Activated T-helper 2 cell treated with anti-CD3 and anti-CD28 coated beads, Interferon-gamma antibody, Interleukin-2, Interleukin-4, amounts not matched to agents 10 μg/mL and 5 μg/mL and 100 μg/mL, durations not matched to agents 14 hours and 24 hours and 36 hours (primary cell): ENCODE measurements around the gene HSPB8. TPM values are rescaled to one million over a fixed set of nuclear protein-coding genes. Genes with fewer than 3 reads are reported as not detected.
A peak's percentile ranks its signal among the peaks of the same experiment; 100 is the strongest.

ENCODE experiments used
- DNase-seq: peaks from one replicate; pipeline ENCODE4 v3.0.0; 2021; ENCODE audit warnings: low spot score
- H3K27ac Mint-ChIP-seq: one replicate; pipeline ENCODE4 v1.8.0; 2021; ENCODE audit warnings: mixed read lengths
- H3K27me3 Mint-ChIP-seq: one replicate; pipeline ENCODE4 v1.8.0; 2021; ENCODE audit warnings: low read depth, mixed read lengths
- H3K36me3 Mint-ChIP-seq: one replicate; pipeline ENCODE4 v1.8.0; 2021; ENCODE audit warnings: low read depth, mixed read lengths
- H3K4me1 Mint-ChIP-seq: one replicate; pipeline ENCODE4 v1.8.0; 2021; ENCODE audit warnings: low read depth, mixed read lengths
- H3K4me3 Mint-ChIP-seq: one replicate; pipeline ENCODE4 v1.8.0; 2021; ENCODE audit warnings: low read depth, mild to moderate bottlenecking, moderate library complexity, mixed read lengths
- H3K9me3 Mint-ChIP-seq: one replicate; pipeline ENCODE4 v1.8.0; 2021; ENCODE audit warnings: mixed read lengths
- intact Hi-C: fragments of 100-400 bp; cut with micrococcal nuclease; formaldehyde crosslinking; loops from one replicate; pipeline ENCODE4 v1.15.1; 2023
- total RNA-seq: library from RNA; stranded (reverse); gene quantifications from 2 replicates; pipeline ENCODE4 v1.2.3, GENCODE V29; 2022

The HSPB8 gene, protein sequence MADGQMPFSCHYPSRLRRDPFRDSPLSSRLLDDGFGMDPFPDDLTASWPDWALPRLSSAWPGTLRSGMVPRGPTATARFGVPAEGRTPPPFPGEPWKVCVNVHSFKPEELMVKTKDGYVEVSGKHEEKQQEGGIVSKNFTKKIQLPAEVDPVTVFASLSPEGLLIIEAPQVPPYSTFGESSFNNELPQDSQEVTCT
- not detected in 2 replicates for total RNA-seq

DNA sequence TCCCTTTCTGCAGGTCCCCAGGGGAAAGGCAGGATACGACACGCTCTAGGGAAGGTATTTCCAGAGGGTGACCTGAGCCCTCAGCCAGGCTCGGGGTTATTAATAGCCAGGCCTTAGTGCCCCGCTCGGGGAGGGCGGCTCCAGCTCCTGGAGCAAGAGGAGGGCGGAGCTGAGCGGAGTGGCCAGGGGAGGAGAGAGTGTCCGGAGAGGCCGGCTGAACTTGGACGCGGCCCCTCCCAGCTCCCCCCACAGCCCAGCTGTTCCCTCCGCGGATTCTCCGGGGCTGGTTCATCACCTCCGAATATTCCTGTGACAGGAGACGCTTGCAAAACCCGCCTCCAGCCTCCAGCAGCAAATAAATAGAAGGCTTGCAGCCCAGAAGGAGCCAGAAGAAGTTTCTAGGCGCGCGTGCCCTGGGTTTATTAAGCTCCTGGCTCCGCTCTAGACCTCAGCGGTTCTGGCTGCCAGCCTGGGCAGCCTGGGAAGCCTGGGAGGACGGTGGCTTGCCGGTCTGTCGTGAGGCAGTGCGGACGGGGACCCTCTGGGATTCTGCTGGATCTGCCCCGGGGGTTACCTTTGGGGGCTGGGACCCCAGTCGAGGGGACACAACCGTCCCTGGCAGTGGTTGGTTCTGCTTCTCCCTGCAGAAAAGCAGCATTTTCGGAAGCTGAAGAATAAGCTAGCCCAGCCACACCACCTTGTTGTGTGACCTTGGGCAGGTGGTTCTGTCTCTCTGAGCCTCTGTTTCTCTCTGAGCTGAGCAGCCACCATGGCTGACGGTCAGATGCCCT, at the start of gene HSPB8:
TSS of gene HSPB8 (plus strand) at position 388 of the 791 bp plus-strand sequence. CDS start at position 770, 382 bp downstream.
- Mint-ChIP-seq H3K9me3 (no peaks in the 10 kb centered on the region), H3K4me3 (no peak within 1 kb of the TSS), H3K27ac (no peak within 1 kb of the TSS), H3K27me3 (peaks cover 3% of the 10 kb centered on the region), H3K36me3 (no peaks in the 10 kb centered on the region), H3K4me1 (no peaks in the 10 kb centered on the region)
- intact Hi-C loops, result no loop called here
- DNase-seq, result no peak

DNA sequence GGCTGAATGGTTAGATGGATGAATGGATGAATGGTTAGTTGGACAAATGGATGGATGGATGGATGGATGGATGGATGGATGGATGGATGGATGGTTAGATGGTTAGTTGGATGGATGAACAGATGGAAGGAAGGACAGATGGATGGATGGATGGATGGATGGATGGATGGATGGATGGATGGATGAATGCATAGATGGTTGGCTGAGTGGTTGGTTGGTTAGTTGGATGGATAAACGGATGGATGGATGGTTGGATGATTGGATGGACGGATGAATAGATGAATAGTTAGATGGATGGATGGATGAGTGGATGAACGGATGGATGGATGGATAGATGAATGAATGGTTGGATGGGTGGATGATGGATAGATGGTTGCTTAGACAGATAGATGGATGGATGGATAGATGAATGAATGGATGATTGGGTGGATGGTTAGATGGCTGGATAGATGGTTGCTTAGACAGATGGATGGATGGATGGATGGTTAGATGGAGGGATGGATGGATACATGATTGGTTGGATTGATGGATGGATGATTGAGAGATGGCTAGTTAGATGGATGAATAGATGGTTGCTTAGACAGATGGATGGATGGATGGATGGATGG, 48.8 kb upstream of the HSPB8 start:
- intact Hi-C loops, result no loop called here
- Mint-ChIP-seq H3K4me1 (no peaks in the 10 kb centered on the region), H3K9me3 (peaks cover 9% of the 10 kb centered on the region), H3K36me3 (no peaks in the 10 kb centered on the region), H3K4me3 (no peak overlapping the region), H3K27ac (no peak overlapping the region), H3K27me3 (no peaks in the 10 kb centered on the region)
- no peak for DNase-seq

DNA sequence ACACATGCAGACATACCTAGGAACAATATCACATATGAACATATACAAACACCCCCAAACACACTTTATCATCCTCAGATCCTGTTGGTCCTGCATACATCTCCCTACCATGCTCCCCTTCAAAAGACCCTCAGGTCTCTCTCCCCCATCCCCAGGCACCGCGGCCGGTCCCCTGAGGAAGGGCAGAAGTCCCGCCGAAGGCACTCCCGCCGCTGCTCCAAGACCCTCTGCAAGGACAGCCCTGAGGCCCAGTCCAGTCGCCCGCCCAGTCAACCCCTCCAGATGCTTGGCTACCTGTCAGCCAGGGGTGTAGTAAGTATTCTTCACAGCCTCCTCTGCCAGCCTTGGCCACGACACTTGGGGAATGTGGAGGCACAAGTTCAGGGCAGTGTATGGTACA, 48.2 kb upstream of the HSPB8 start:
- Mint-ChIP-seq H3K9me3 (peaks cover 9% of the 10 kb centered on the region), H3K4me3 (no peak overlapping the region), H3K27me3 (no peaks in the 10 kb centered on the region), H3K36me3 (no peaks in the 10 kb centered on the region), H3K27ac (no peak overlapping the region), H3K4me1 (no peaks in the 10 kb centered on the region)
- intact Hi-C loops, result no loop called here
- no peak for DNase-seq

DNA sequence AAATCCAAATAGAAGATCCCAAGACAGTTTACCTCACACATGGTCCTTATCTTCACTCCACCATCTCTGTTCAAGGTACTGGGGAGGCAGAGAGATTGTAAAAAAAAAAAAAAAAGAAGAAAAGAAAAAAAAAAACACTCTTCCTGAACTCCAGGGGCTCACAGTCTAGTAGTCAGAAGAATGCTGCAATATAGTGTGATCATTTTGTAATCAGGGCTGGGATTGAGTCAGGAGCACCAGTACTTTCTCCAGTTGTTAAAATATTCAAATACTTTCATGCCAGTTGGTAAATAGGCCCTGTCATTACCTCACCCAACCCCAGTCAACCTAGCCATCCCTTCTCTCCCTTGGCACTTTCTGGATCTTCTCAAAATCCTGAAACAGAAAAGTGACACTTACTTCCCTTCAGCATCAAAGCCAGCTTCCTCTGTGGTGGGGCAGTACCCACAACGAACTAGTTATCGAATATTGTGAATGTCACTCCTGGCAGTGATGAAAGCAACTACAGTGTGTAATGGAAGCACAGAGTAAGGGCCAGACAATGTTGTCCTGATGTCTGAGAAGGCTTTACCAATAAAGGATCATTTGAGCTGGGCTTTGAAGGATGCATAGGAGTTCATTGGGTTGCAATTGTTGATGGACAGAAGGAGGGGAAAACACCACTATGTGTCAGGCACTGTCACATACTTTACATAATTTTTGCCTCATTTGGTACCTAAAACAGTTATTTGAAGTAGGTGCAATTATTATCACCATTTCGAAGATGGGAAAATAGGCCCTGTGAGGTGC, 44.3 kb upstream of the HSPB8 start:
- peaks cover 8% of the 10 kb centered on the region for H3K9me3 Mint-ChIP-seq
- H3K27ac Mint-ChIP-seq, result no peak overlapping the region
- no peak overlapping the region for H3K4me3 Mint-ChIP-seq
- no peaks in the 10 kb centered on the region for H3K36me3 Mint-ChIP-seq
- H3K4me1 Mint-ChIP-seq, result no peaks in the 10 kb centered on the region
- DNase-seq, result no peak
- intact Hi-C loops, result no loop called here
- H3K27me3 Mint-ChIP-seq, result no peaks in the 10 kb centered on the region

DNA sequence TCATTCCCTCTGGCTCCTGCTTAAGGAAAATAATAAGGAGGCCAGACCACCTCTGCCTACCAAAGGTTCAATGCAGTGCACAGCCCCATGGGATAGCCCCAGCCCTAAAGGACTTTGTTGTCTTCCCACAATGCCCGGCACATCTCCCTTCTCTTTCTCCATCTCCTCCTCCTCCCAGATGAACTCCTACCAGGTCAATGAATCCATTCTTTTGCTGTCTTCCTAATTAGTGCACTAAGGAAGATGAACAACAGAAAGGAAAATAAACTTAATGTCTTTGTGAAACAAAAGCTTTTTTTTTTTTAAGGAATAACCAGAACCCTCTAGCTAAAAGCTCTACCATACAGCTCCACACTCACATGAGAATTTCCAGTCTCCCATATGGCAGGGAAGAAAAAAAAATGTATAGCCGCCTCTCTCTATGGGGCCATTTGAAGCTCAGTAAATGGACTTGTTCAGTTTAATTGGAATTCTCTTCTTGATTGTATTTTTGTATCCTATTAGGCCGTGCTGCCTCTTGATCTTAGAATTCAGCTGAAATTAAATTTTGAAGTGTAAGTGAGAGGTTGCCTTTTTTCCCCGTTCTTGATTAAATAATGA, 41.8 kb upstream of the HSPB8 start:
- no peaks in the 10 kb centered on the region for H3K4me1 Mint-ChIP-seq
- H3K4me3 Mint-ChIP-seq, result no peak overlapping the region
- no peak overlapping the region for H3K27ac Mint-ChIP-seq
- no peaks in the 10 kb centered on the region for H3K27me3 Mint-ChIP-seq
- no peaks in the 10 kb centered on the region for H3K36me3 Mint-ChIP-seq
- no peaks in the 10 kb centered on the region for H3K9me3 Mint-ChIP-seq
- intact Hi-C loops, result no loop called here
- DNase-seq, result no peak

DNA sequence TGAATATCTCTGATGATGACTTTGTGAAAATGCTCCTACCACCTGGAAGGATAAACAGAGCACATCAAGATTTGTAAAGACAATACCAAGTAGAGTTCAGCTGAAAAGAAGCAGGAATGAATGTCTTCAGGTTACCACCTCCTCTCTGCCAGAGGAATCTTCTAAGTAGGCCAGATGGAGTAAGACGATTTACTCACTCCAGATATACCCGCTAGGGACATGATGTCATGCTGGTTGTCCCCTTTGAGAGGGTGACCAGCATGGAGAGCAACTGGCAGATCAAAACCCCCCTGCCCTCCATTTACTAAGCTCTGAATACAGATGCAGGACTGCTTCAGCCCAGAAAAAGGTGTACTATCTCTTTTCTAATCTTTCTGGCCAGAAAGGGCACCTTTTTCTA, 39.3 kb upstream of the HSPB8 start:
- intact Hi-C loops, result no loop called here
- no peak for DNase-seq
- Mint-ChIP-seq H3K4me1 (no peaks in the 10 kb centered on the region), H3K27me3 (no peaks in the 10 kb centered on the region), H3K36me3 (no peaks in the 10 kb centered on the region), H3K27ac (no peak overlapping the region), H3K4me3 (no peak overlapping the region), H3K9me3 (no peaks in the 10 kb centered on the region)

DNA sequence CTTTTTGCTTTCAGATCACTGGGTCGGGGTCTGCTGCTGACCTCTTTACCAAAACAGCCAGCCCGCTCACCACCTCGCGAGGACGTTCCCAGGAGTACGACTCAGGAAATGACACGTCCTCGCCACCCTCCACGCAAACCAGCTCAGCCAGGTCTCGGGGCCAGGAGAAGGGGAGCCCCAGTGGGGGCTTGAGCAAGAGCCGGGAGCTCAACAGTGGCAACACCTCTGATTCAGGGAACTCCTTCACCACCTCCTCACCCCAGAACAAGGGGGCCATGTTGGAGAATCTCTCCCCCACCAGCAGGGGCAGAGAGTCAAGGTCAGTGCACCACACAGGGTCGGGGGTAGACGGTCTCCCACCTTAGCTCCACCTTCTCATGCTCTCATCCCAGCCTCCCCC, 33.4 kb upstream of the HSPB8 start:
- H3K27ac Mint-ChIP-seq, result no peak overlapping the region
- intact Hi-C loops, result no loop called here
- no peaks in the 10 kb centered on the region for H3K27me3 Mint-ChIP-seq
- no peaks in the 10 kb centered on the region for H3K4me1 Mint-ChIP-seq
- no peak overlapping the region for H3K4me3 Mint-ChIP-seq
- no peak for DNase-seq
- H3K9me3 Mint-ChIP-seq, result peaks cover 5% of the 10 kb centered on the region
- no peaks in the 10 kb centered on the region for H3K36me3 Mint-ChIP-seq

DNA sequence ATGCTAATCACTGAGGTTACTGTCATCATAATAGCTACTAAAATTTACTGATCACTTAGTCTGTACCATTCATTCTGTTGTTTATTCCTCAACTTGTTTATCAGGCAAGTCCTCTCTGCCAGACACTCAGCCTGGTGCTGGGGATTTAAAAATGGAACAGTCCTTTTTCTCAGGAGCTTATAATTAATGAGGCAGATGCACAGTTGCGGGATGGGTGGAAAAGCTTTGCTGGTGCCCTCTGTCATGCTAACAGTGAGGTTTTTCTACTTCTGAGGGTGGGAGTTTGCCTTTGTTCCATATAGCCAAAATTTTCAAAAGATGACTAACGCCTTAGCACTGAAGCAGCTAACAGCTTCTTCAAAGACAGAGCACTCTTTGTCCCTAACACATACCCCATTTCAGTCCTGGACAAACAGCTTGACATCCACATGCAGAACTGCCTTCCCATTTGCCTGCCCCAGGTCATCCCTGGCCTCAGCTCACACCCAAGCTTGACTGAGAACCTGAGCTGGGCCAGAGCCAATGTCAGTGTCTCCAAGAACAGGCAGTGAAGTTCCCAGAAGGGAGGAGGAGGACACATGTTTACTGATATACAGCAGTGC, 30.8 kb upstream of the HSPB8 start:
- H3K4me1 Mint-ChIP-seq, result no peaks in the 10 kb centered on the region
- H3K27ac Mint-ChIP-seq, result no peak overlapping the region
- H3K36me3 Mint-ChIP-seq, result no peaks in the 10 kb centered on the region
- DNase-seq, result no peak
- intact Hi-C loops, result no loop called here
- H3K4me3 Mint-ChIP-seq, result no peak overlapping the region
- H3K9me3 Mint-ChIP-seq, result peaks cover 10% of the 10 kb centered on the region
- no peaks in the 10 kb centered on the region for H3K27me3 Mint-ChIP-seq

DNA sequence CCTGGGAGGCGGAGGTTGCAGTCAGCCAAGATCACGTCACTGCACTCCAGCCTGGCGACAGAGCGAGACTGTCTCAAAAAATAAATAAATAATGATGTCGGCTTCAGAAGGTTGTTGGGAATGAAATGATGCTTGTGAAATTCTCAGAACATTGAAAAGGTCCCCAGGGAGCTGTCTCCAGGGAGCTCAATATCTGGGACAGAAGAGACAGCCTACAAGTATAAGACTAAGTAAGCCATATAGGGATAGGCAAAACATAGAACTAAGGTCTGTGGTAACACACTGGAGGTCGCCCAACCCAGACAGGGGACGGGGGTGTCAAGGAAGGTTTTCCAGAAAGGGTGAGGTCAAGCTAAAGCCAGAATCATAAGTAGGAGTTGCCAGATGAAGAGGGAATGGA, 29.5 kb upstream of the HSPB8 start:
- peaks cover 10% of the 10 kb centered on the region for H3K9me3 Mint-ChIP-seq
- no peak overlapping the region for H3K4me3 Mint-ChIP-seq
- no peaks in the 10 kb centered on the region for H3K36me3 Mint-ChIP-seq
- DNase-seq, result no peak
- intact Hi-C loops, result no loop called here
- H3K27ac Mint-ChIP-seq, result no peak overlapping the region
- peaks cover 3% of the 10 kb centered on the region for H3K4me1 Mint-ChIP-seq
- H3K27me3 Mint-ChIP-seq, result peaks cover 4% of the 10 kb centered on the region

DNA sequence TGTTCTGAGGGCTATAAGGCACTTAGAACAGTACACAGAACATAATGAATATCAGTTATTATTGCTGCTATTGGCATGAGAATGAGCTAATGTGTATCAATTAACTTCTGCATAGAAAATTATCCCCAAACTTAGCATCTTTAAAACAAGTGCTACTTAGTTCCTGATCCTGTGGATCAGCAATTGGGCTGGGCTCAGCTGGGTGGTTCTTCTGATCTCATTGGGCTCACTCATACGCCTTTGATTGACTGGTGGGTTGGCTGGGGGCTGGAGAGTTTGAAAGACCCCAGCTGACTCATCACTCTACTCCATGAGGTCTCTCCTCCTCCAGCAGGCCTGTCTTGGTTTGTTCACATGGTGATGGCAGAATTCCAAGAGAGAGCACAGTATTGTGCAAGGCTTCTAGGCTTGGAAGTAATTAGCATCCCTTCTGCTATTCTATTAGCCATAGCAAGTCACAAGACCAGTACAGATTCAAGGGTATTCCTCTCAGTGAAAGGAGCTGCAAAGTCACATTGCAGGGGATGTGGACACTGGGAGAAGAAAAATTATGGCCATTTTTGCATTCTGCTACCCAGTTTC, 27.2 kb upstream of the HSPB8 start:
- peaks cover 5% of the 10 kb centered on the region for H3K9me3 Mint-ChIP-seq
- H3K4me3 Mint-ChIP-seq, result no peak overlapping the region
- intact Hi-C loops, result no loop called here
- H3K27ac Mint-ChIP-seq, result no peak overlapping the region
- H3K4me1 Mint-ChIP-seq, result peaks cover 3% of the 10 kb centered on the region
- H3K36me3 Mint-ChIP-seq, result no peaks in the 10 kb centered on the region
- no peak for DNase-seq
- H3K27me3 Mint-ChIP-seq, result peaks cover 4% of the 10 kb centered on the region

DNA sequence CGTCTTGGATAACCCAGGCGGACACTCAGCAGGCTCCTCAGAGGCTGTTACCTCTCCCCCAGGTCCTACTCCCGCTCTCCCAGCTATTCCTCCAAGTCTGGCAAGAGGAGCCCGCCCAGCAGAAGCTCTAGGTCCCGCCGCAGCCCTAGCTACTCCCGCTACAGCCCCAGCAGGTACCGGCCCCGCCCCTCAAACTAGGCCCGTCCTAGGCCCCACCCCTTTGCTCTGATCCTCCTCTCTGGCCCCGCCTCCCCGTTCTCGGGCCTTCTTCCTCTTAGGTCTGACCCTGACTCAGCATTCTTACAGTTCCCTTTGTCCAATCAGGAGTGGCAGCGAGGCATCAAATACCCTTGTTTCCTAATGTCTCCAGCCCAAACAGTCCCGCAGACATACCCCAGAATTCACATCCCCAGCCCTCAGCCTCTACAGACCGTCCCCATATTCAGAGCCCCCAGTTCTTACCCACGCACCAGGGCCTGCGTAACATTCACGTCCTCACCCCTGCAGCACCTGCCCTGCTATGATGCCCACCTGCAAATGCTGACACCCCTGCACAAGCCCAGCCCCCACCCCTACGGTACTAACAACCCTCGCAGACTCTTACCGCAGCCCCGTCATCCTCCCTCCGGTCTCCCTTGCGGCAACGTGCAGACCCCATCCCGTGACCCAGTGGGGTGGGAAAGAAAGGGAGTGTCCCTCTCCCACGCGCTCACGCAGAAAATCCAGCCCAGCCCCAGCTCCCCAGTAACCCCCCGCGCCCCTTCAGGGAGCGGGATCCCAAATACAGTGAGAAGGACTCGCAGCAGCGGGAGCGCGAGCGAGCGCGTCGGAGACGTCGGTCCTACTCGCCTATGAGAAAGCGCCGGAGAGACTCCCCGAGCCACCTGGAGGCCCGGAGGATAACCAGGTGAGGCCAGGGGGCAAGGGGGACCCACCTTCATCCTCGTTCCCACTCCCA, 25.0 kb upstream of the HSPB8 start:
- intact Hi-C loops, result no loop called here
- Mint-ChIP-seq H3K4me3 (no peak overlapping the region), H3K27me3 (peaks cover 4% of the 10 kb centered on the region), H3K4me1 (peaks cover 3% of the 10 kb centered on the region), H3K9me3 (peaks cover 5% of the 10 kb centered on the region), H3K27ac (no peak overlapping the region), H3K36me3 (no peaks in the 10 kb centered on the region)
- peak; percentile 8 for DNase-seq
